Subcutaneous abdominal adipose tissue (tissue), 5 donors: ENCODE measurements around the gene CNNM4.
"Not testable (repeated sequence)": the region's sequence is repeated elsewhere in the genome, so short reads cannot be mapped to it uniquely, and the experiment has no call there.

Experiments
- H3K27ac ChIP-seq: one replicate; pipeline ENCODE4 v1.7.0; 2013; ENCODE audit warnings: low read depth, mild to moderate bottlenecking, inconsistent platforms, low read length, moderate library complexity
- H3K27me3 ChIP-seq, 5 donors: one replicate each; pipeline ENCODE4 v1.7.0; 2013; ENCODE audit warnings: low read length in 5 of 5, inconsistent platforms in 1 of 5; ENCODE audit not compliant: control insufficient read depth in 5 of 5, insufficient read depth in 4 of 5
- H3K36me3 ChIP-seq, 5 donors: one replicate each; pipeline ENCODE4 v1.7.0; 2013; ENCODE audit warnings: low read length in 5 of 5; ENCODE audit not compliant: control insufficient read depth in 5 of 5, insufficient read depth in 5 of 5
- H3K4me1 ChIP-seq, 5 donors: one replicate each; pipeline ENCODE4 v1.7.0; 2013; ENCODE audit warnings: low read length in 5 of 5, mild to moderate bottlenecking in 3 of 5, moderate library complexity in 1 of 5; ENCODE audit not compliant: control insufficient read depth in 5 of 5, insufficient read depth in 5 of 5
- H3K4me3 ChIP-seq, 5 donors: one replicate each; pipeline ENCODE4 v1.7.0; 2013; ENCODE audit warnings: low read length in 5 of 5, low read depth in 1 of 5
- H3K9ac ChIP-seq, 5 donors: one replicate each; pipeline ENCODE4 v1.7.0; 2013; ENCODE audit warnings: low read length in 5 of 5, mild to moderate bottlenecking in 4 of 5, moderate library complexity in 3 of 5
- H3K9me3 ChIP-seq, 5 donors: one replicate each; pipeline ENCODE4 v1.7.0; 2013; ENCODE audit warnings: low read length in 5 of 5; ENCODE audit not compliant: control insufficient read depth in 5 of 5
- donor health status: healthy.
- donor health status: healthy.
- donor health status: healthy.
- donor health status: healthy.
- donor health status: healthy.

CNNM4 gene

DNA sequence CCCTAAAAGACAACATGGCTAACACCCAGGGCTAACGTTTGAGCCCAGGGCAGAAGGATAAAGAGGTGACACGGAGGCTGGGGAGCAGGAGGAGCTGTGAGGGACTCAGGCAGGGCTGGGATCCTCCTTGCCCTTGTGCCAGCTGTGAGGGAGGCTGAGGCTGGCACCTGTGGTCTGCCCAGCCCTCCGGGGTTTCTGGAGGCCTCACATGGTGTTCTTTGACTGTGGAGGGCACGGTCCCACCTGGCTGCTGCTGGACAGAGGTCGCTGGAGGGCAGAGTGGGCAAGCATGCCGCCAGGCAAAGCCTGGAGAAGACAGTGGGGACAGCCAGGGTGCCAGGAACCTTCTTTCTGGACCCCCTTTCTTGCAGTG, 28.5 kb downstream of the CNNM4 start:
- no peak overlapping the region for H3K27ac ChIP-seq
- H3K9me3 ChIP-seq, result no peaks in the 10 kb centered on the region
- no peaks in the 10 kb centered on the region for H3K27me3 ChIP-seq
- H3K36me3 ChIP-seq, result no peaks in the 10 kb centered on the region
- H3K4me3 ChIP-seq, result no peak overlapping the region
- peaks cover 2 to 8% (median 7%) of the 10 kb centered on the region in 5 donors for H3K4me1 ChIP-seq
- no peak overlapping the region for H3K9ac ChIP-seq

DNA sequence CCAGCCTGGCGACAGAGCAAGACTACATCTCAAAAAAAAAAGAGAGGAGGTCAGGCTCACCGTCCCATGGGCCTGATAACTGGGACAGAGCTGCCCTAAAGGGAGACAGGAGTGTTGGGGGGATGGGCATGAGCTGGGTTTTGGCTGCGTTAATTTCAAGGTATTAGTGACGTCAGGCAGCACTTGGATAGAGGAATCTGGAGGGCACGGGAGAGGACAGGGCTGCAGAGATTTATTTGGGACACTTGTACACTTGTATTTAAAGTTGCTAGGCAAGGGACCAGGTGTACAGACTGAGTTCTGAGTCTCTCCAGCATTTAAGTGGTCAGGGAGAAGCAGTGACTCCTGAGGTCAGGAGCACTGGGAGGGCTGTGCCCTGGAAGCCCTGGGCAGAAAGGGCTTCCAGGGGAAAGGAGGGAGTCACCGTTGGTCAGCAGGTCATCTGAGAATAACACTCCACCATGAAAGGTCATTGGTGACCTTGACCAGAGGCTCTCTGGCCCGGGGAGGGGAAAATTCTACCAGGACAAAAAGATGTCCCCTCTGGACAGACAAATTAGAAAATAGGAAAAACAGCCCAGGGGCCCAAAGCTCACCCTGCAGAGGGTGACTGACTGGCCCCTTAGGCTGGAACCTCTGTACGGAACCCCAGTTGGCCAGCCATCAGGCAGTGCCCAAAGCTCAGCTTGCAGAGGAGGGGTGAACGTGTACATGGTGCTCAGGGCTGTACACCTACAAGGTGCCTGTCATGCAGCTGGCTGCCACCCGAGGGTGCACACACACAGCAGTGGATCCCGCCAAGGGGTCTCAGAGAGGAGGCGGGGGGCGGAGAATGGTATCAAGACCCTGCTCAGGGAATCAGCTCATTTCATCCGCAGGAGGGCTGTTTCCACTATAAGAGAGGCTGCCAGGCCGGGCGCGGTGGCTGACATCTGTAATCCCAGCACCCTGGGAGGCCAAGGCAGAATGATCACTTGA, 32.4 kb downstream of the CNNM4 start:
- peaks cover 2 to 8% (median 7%) of the 10 kb centered on the region in 5 donors for H3K4me1 ChIP-seq
- H3K36me3 ChIP-seq, result peaks cover 0 to 11% (median 6%) of the 10 kb centered on the region in 5 donors
- no peak overlapping the region for H3K9ac ChIP-seq
- no peak overlapping the region for H3K4me3 ChIP-seq
- H3K9me3 ChIP-seq, result no peaks in the 10 kb centered on the region
- no peaks in the 10 kb centered on the region for H3K27me3 ChIP-seq
- no peak overlapping the region for H3K27ac ChIP-seq

DNA sequence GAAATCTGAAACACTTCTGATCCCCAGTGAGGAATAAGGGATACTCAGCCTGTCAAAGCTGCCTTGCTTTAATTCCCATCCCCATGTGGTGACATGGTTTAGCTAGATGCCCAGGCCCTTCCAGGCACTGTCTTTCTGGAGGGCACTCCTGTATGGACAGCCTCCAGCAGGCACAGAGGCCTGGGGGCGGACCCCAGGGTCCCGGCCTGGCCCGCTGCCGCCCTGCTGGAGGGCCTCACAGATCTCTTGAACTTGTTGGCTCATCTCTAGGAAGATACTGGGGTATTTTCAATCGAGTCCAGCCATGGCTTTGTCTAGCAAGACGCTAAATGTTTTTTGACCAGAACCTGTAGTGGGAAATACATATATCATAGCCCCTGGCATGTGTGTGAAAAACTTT, 34.4 kb downstream of the CNNM4 start:
- Histone ChIP-seq H3K27ac (no peak overlapping the region), H3K9me3 (no peaks in the 10 kb centered on the region), H3K27me3 (no peaks in the 10 kb centered on the region), H3K4me3 (no peak overlapping the region), H3K4me1 (no peaks in the 10 kb centered on the region), H3K9ac (no peak overlapping the region), H3K36me3 (peaks cover 0 to 28% (median 22%) of the 10 kb centered on the region in 5 donors)

DNA sequence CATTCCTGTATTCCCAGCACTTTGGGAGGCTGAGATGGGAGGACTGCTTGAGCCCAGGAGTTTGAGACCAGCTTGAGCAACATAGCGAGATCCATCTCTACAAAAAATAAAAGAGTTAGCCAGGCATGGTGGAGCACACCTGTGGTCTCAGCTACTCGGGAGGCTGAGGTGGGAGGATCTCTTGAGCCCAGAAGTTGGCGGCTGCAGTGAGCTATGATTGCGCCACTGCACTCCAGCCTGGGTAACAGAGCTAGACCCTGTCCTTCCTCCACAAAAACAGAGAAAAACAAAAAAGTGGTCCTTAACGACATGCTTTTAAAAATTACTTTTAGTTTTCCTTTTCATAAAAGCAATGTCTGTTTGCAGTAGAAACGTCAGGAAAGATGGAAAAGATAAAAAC, 35.8 kb downstream of the CNNM4 start:
- H3K4me1 ChIP-seq, H3K9ac ChIP-seq, H3K4me3 ChIP-seq, H3K9me3 ChIP-seq, H3K27ac ChIP-seq, H3K27me3 ChIP-seq: not testable (repeated sequence)
- peaks cover 0 to 31% (median 26%) of the 10 kb centered on the region in 5 donors for H3K36me3 ChIP-seq

DNA sequence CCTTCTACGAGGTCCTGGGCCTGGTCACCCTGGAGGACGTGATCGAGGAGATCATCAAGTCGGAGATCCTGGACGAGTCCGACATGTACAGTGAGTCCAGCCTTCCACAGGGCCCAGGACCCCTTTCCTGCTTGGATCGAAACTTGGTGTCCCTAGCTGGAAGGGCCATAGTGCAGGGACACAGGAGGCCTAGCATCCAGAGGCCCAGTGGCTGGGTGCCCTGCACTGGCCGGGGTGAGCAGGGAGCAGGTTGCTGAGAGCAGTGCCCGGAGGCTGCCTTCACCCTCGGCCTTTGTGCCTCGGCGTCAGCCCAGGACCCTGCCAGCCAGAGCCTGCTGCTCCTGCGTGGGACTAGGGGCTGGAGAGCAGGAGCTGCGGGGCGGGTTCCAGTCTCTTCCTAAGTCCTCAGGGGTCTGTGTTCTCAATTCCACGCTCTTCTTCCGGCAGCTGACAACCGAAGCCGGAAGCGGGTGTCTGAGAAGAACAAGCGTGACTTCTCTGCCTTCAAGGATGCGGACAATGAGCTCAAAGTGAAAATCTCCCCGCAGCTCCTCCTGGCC, 36.4 kb downstream of the CNNM4 start:
- H3K4me3 ChIP-seq, result no peak overlapping the region
- no peak overlapping the region for H3K27ac ChIP-seq
- no peak overlapping the region for H3K9ac ChIP-seq
- H3K9me3 ChIP-seq, result no peaks in the 10 kb centered on the region
- peaks cover 0 to 37% (median 33%) of the 10 kb centered on the region in 5 donors for H3K36me3 ChIP-seq
- H3K4me1 ChIP-seq, result peaks cover 0 to 5% (median 0%) of the 10 kb centered on the region in 5 donors
- no peaks in the 10 kb centered on the region for H3K27me3 ChIP-seq

DNA sequence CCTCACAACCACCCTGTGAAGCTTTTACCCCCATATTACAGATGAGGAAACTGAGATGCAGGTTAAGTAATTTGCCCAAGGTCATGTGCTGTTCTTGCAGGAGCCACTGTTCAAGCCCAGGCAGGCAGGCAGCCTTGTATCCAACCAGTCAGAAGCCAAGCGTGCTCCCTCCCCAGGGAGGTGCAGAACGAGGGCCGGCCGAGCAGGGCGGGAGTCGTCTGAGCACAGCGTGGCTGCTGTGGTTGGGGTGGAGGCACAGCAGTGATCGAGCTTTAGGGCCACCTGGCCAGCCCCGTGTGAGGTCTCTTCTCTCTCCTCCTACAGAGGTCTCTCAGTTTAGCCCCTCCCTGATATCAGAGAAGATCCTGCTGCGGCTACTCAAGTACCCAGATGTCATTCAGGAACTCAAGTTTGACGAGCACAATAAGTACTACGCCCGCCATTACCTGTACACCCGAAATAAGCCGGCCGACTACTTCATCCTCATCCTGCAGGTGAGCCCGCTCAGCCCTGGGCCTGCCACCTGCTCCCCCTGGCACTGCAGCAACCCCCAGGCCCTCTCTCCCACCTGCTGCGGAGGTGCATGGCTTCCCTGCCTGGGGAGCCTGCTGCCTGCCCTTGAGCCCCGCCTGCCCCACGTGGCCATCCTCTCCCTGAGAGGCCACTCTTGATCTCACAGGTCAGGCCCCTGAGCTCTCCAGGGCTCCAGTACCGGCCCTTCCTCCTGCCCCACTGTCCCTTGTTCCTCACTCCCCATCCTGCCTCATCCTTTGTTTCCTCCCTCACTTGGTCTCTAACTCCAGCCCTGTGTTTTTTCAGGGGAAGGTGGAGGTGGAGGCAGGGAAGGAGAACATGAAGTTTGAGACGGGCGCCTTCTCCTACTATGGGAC, 38.3 kb downstream of the CNNM4 start:
- no peaks in the 10 kb centered on the region for H3K9me3 ChIP-seq
- no peak overlapping the region for H3K9ac ChIP-seq
- peaks cover 0 to 5% (median 0%) of the 10 kb centered on the region in 5 donors for H3K4me1 ChIP-seq
- H3K27me3 ChIP-seq, result no peaks in the 10 kb centered on the region
- no peak overlapping the region for H3K4me3 ChIP-seq
- H3K36me3 ChIP-seq, result peaks cover 0 to 40% (median 36%) of the 10 kb centered on the region in 5 donors
- H3K27ac ChIP-seq, result no peak overlapping the region

DNA sequence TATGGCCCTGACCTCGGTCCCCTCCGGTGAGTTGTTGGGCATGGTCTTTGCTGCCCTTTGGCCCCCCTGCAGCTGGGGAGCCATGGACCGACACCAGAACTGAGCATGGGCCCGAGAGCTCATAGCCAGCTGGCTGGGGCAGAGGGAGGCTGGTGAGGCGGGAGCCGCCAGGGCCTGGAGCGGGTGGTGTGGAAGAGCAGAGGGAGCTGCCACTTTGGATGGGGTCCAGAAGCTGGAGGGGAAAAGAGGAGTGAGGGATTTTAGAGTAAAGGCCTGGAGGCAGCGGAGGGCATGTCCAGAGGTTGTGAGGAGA, 38.9 kb downstream of the CNNM4 start:
- H3K4me3 ChIP-seq, result no peak overlapping the region
- H3K9ac ChIP-seq, result no peak overlapping the region
- peaks cover 0 to 40% (median 36%) of the 10 kb centered on the region in 5 donors for H3K36me3 ChIP-seq
- H3K9me3 ChIP-seq, result no peaks in the 10 kb centered on the region
- no peaks in the 10 kb centered on the region for H3K27me3 ChIP-seq
- H3K27ac ChIP-seq, result no peak overlapping the region
- H3K4me1 ChIP-seq, result peaks cover 0 to 5% (median 0%) of the 10 kb centered on the region in 5 donors

DNA sequence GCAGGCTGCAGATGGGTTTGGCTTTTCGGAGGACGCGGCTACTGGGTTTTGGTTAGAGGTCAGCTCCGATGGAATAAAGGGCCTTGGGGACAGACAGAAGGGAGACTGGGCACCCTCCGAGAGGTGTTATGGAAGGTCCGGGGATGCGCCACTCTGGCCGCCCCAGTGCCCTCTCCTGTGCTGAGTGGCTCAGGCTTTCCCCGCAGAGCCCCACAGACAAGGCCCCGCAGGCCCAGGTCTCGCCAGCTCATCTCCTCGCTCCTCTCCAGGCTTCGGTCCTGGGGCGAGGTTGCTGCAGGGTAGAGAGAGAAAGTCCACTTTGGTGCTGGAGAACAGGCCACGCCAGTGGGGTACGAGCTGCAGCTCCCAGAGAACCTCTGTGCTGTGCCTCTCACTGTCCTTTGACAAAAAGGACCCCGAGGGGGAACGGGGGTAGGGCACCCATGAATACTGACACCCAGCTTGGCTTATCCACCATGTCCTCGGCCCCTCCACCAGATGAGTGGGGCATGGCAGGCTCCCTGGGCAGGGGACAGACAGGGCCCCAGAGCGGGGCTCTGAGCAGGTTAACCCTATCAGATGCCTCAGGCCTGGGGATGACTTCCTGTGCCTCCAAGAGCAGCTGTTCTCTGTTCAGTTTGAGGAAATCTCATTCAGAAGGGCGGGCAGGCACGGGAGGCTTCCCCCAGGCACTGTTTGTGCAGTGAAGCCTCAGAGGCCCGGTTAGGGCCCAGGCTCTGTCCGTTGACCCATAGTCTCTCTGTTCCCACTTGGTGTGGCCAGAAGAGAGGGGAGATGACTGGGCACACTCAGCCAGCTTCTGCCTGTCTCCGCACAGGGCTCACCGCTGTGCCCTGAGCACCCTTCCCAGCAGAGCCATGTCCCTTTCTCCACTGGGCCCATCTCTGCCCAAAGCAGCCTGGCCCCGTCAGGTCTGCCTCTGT, 39.6 kb downstream of the CNNM4 start:
- Histone ChIP-seq H3K27me3 (no peaks in the 10 kb centered on the region), H3K36me3 (peaks cover 0 to 40% (median 36%) of the 10 kb centered on the region in 5 donors), H3K4me1 (peaks cover 0 to 5% (median 0%) of the 10 kb centered on the region in 5 donors), H3K9me3 (no peaks in the 10 kb centered on the region), H3K9ac (no peak overlapping the region), H3K27ac (no peak overlapping the region), H3K4me3 (no peak overlapping the region)
